GM18951 (cell line): ENCODE results near the gene DLG3.
"Not testable (repeated sequence)": the region's sequence is repeated elsewhere in the genome, so short reads cannot be mapped to it uniquely, and the experiment has no call there.

ENCODE experiments used
- POLR2A ChIP-seq: IDR thresholded peaks from 4 replicates; pipeline ENCODE4 v1.6.1; 2011; ENCODE audit warnings: mild to moderate bottlenecking; ENCODE audit not compliant: insufficient read length, insufficient read depth; ENCODE audit errors: extremely low read depth
- in situ Hi-C: fragments of 300-500 bp; cut with MboI; formaldehyde crosslinking; loops from one replicate; pipeline ENCODE4 v1.12.0; 2022; ENCODE audit warnings: low sequenced_read_pairs, mixed read lengths, inconsistent platforms; ENCODE audit not compliant: unreplicated experiment

DLG3 gene

GRCh38 chrX:70444326-70444945 is at the start of gene DLG3:
DLG3 (plus strand) TSS chrX:70444835; CDS start chrX:70445202, 367 bp downstream.
- no peak for TF ChIP-seq POLR2A
- in situ Hi-C loops, result no loop called here

GRCh38 chrX:70398899-70399298 is 45.7 kb upstream of the DLG3 start:
- TF ChIP-seq POLR2A, result no peak
- in situ Hi-C loops, result no loop called here

- in situ Hi-C loops, result not testable (repeated sequence)
Measured at GRCh38 chrX:70400181-70400580, 44.5 kb upstream of the DLG3 start.

DNA sequence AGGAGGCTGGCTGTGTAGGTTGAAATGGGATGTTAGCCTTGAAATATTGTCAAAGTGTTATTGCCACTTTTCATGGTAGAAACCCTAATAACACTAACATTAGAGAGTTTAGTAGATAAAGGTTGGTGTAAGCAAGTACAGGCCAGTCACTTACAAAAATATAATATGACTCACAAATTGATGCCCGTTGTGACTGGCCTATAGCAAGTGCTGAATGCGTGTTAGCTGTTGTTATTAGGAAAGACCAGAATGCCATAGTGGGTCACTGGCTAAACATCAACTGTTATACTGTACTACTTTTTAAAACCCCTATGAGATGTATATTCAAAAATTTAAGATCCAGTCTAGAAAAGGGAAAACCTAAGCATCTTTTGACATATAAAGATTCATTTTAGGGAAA is 41.9 kb upstream of the DLG3 start:
- in situ Hi-C loops, result no loop called here

DNA sequence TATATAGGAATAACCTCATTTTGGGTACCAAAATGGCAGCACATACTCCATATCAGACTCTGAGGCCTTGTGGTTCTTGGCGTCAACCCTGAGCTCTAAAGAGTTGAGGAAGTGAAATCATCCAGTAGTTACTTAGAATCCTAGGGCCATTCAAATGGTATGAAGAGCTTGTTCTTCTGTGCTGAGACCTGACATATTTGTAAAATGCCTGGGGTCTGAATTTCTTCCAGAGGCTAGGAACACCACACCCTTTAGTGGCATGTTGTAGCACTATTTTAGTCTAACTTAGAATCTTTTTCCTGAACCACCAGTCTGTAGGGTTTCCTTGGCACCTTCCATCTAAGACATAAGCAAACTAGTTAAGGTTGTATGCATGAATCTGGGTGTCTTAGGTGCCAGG is 39.6 kb upstream of the DLG3 start:
- in situ Hi-C loops, result no loop called here
- no peak for TF ChIP-seq POLR2A

More for the DNA sequence above, 41.9 kb upstream of the DLG3 start:
- TF ChIP-seq POLR2A, result no peak

DNA sequence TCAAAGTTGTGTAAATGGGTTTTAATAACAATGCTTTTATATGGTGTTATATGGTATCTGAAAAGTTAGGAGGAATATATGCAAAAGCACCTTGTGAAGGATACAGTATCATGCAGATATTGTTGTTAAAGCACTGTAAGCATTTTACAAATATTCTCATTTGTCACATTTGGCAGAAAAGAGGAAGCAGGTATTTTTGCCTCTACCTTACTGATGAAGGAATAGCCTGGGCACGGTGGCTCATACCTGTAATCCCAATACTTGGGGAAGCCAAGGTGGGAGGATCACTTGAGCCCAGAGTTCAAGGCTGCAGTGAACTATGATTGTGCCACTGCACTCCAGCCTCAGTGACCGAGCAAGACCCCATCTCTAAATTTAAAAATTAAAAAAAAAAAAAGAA is 33.7 kb upstream of the DLG3 start:
- in situ Hi-C loops, result no loop called here
- no peak for TF ChIP-seq POLR2A

- in situ Hi-C loops, result no loop called here
- no peak for TF ChIP-seq POLR2A
Measured at GRCh38 chrX:70411475-70411874, 33.2 kb upstream of the DLG3 start.

GRCh38 chrX:70421618-70422017 is 23.0 kb upstream of the DLG3 start:
- in situ Hi-C loops, result no loop called here
- no peak for TF ChIP-seq POLR2A

- TF ChIP-seq POLR2A, result no peak
- in situ Hi-C loops, result no loop called here
Measured at GRCh38 chrX:70422851-70423341, 21.7 kb upstream of the DLG3 start, which contains the start of gene GDPD2. GDPD2 (plus strand) TSS chrX:70423314; CDS start chrX:70424985, 1,671 bp downstream.

DNA sequence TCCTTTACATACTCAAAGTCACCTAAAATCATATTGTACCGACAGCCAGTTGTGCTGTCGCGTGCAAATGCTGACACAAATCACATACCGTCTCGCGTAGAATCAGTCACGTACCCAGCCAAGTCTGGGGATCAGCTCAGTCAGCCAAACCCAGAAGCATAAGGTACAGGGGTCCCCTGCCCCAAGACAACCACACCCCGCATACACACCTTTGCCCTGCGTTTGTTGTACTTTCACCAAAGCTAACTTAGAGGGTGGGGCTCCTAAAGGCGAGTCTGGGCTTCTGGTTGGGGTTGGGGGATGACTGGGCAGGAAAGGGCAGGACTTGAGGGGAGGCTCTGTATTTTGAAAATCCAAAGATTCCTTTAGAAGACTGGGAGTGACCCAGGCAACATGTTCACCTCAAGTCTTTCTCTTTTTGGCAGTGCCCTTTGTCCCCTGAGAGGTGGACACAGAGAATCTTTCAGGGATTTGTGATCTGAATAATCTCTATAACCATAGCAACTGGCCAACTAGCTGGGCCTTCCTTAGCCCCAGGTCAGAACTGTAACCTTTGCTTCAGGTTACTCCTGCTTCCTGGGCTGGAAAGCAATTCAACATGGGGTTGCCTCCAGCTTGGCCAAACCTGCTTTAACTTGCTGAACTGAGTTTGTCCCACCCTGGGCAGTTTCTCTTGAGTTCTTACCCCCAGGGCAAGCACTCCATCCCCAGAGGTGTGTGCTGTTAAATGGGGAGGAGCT is 20.5 kb upstream of the DLG3 start:
- in situ Hi-C loops, result no loop called here
- no peak for TF ChIP-seq POLR2A

DNA sequence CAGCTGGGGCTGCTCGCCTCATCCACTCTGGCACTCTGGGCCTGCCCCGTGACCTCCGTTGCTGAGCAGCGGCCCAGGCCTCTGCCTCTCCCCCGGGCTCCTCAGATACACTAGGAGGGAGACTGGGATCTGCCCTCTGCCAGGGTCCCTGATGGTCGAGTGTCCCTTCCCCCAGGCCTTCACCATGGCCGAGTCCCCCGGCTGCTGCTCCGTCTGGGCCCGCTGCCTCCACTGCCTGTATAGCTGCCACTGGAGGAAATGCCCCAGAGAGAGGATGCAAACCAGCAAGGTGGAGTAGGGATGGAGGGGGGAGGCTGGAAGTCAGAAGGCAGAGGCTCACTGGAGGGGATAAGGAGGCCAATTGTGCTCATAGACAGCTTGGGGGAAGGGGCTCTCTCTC is 19.8 kb upstream of the DLG3 start:
- in situ Hi-C loops, result no loop called here
- no peak for TF ChIP-seq POLR2A

- in situ Hi-C loops, result no loop called here
- no peak for TF ChIP-seq POLR2A
Measured at GRCh38 chrX:70426286-70427278, 18.1 kb upstream of the DLG3 start.

DNA sequence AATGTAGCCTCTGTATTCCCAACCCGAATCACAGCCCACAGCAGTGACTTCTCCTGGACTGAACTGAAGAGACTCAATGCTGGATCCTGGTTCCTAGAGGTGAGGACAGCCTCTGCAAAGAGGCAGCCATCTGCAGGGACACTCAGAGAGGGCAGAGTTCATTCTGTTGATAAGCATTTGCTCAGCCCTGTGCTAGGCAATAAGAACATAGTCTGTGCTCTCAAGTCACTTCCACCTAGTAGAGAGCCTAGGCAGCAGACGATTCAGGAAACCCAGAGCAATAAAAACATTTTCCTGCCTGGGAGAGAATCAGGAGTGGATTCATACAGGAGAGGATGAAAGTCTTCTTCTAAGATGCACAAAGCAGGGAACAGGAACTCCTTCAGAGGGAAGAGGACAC is 17.3 kb upstream of the DLG3 start:
- TF ChIP-seq POLR2A, result no peak
- in situ Hi-C loops, result no loop called here
